HG03175 (cell line): ENCODE data around the gene SMURF2.
"Not testable (repeated sequence)": the region's sequence is repeated elsewhere in the genome, so short reads cannot be mapped to it uniquely, and the experiment has no call there.

ENCODE experiments used
- ATAC-seq: cut with Tn5 transposase; IDR thresholded peaks from one replicate; pipeline ENCODE4 v1.9.1; 2021; ENCODE audit warnings: mild to moderate bottlenecking, moderate library complexity; ENCODE audit not compliant: unreplicated experiment

Gene SMURF2

DNA sequence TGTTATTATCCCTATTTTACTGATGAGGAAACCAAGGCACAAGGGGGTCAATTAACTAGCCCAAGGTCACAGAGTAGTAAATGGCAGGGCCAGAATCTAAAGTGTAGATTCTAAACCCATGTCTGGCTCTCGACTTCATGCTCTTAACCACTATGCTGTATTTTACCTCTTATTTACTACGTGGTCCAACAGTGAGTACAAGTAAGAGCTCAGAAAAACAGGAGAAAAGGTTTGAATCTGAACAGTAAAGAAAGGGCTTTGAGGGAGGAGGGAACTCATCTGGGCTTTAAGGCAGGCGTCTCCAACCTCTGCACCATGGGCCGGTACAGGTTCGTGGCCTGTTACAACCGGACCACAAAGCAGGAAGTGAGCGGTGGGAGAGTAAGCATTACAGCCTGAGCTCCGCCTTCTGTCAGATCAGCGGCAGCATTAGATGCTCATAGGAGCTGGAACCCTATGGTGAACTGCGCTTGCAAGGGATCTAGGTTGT is 62.9 kb downstream of the SMURF2 start:
- ATAC-seq: peak; percentile 79

DNA sequence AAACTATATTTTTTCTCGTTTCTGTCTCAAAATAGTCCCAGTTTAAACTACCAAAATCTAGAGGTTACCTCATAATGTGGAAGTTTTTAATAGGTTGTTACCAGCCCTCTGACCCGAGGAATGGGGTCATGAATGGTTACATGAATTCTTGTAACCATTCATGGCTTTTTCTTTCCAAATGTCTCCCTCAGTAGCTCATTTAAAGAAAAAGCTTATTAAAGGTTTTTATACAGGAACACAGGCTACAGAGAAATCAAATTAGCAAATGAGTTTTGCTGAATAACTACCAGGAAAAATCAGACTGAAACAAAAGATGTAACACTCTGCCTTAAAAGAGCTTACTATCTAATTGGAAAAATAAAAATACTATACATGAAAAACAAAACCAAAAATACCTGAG is 63.4 kb downstream of the SMURF2 start:
- ATAC-seq: no peak

DNA sequence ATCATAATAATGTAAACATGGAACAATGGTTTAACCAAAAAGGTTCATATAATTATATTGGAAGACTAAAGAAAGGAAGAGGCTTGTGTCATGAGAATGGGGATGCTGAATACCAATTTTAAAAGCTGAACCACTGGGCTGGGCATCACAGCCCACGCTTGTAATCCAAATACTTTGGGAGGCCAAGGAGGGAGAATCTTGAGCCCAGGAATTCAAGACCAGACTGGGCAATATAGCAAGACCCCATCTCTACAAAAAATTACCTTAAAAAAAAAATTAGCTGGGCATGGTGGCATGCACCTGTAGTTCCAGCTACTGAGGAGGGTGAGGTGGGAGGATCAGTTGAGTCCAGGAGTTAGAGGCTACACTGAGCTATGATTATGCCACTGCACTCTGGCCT is 65.1 kb downstream of the SMURF2 start:
- ATAC-seq: no peak

DNA sequence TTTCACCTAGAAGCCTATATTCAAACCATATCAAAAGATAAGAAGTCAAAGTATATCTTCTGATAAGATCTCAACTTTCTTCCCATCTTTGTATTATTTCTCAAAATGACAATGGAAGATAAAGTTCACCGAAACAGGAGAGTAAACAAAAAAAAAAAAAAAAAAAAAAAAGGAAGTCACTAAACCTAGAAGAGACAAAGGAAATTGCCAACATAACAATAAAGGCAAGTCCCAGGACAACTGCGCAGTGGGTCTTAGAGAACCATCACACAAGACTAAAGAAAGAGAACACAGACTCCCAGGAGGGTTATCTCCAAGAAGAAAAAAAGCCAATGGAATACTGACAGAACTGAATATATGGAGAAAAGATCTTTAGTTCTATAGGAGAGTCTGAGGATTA is 65.7 kb downstream of the SMURF2 start:
- no peak for ATAC-seq

DNA sequence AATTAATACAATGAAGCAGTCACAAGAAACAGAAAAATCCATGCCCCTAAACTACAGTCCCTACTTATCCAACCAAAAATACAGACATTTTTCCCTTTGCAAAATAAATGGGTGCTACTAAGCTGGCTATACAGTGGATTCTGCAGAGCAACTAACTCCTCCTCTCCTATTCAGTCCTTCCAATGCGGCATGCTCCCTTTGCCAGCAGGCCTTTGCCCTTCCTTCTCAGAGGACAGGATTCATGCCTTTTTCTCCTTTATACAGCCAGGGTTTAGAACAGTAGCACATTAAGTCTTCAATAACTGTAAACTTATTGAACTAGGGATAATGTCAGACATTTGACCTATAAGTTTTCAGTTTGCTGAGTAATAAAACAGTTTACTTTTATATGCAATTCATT is 70.2 kb downstream of the SMURF2 start:
- no peak for ATAC-seq

DNA sequence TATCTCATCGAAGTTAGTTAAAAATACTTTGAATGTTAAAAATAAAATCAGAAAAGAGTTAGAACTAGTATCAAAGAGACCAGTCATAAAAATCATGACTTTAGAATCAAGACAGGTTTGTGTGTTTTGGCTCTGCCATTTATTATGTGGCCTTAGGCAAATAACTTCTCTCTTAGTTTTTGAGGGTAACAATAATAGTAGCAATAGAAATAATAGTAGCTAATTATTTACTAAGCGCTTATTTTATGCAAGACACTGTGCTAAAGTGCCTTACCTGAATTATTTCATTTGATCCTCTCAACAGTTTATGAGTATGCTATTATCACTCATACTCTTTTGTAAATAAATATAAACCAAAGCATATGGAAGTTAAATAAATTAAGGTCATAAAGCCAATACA is 77.0 kb downstream of the SMURF2 start:
- ATAC-seq: no peak

DNA sequence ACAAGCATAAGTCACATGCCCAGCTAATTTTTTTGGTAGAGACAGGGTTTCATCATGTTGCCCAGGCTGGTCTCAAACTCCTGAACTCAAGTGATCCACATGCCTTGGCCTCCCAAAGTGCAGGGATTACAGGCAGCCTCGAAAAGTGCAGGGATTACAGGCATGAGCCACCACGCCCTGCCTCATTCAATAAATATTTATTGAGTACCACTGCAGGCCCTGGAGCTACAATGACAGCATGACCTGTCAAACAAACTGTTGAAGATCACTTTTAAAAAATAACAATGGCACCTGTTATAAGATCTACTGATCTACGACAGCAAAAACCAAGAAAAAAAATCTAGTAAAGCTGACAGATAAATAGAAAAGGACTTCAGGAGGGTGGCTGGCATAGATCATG is 79.1 kb downstream of the SMURF2 start:
- no peak for ATAC-seq

DNA sequence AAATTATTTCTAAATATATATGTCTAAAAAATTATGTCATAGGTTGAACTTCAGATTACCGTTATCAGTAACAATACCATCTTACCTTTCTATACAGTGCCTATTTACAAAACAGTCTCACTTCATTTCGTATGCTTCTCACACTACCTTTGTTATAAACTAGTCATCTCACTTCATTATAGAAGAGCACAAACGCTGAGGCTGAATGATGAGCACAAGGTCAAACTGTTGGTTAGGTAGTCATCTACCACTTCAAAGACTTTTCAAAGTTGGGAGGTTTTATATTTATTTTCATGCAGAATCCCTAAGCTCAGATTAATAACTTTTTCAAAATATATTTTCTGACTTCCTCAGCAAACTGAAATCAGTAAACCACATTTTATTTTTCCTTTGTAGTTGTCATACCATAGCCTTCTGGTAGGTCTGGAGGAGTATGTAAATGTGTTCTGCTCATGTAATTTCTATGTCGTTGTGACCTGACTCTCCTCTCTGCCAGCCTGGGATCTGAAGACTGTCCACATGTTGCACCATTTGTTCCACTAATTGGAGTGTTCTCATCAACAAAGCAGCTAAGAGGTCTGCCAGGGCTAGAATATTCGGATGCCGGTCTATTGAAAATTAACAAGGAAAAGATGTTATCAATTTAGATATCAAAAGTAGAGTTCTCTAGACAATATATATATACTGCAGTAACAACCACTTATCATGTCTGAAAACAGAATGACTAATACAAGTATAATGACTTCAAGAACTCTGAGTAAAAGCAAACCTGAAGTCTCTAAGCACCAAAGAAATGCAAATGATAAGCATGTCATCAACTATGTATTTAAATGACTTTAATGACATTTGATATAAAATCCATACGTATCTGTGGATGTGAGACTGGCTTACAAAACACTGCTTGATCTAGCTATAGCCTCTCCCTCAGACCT is 81.5 kb downstream of the SMURF2 start:
- ATAC-seq: no peak

DNA sequence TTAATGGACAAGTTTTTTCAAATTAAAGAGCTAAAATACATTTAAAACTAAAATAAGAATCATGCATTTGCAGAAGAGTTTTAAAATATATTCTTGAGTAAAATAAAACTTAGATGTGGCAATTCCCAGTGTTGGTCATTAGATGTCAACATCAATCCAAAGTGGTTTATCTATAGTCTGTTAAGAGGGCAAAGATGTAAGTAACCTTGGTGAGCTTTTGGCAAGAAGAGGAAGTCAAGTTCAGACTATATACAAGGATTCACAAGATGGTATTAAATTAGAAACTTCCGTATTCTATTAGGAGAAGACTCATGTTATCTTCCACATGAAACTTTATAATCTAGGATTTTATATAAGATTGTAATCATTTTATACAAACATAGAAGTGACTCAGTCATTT is 82.2 kb downstream of the SMURF2 start:
- ATAC-seq: no peak

DNA sequence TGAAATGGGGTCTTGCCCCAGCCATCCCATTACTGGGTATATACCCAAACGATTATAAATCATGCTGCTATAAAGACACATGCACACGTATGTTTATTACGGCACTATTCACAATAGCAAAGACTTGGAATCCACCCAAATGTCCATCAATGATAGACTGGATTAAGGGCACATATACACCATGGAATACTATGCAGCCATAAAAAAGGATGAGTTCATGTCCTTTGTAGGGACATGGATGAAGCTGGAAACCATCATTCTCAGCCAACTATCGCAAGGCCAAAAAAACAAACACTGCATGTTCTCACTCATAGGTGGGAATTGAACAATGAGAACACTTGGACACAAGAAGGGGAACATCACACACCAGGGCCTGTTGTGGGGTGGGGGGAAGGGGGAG is 85.1 kb downstream of the SMURF2 start:
- not testable (repeated sequence) for ATAC-seq

DNA sequence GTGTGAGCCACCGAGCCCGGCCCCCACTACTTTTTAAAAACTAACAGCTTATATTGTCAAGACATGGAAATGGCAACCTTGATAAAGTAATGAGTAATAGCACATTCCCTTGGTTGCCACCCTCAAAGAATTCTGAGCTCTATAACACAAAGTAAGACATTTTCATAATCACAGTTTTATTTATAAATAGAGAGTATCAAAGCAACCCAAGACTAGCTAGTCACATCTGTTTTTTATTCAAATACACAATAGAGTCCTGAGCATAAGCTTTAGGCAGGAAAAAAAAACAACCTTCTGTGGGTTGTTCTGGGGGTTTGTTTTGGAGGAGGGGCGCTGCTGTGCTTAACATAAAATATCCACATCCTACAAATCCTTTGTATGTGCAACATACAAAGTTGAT is 86.7 kb downstream of the SMURF2 start:
- ATAC-seq: no peak

DNA sequence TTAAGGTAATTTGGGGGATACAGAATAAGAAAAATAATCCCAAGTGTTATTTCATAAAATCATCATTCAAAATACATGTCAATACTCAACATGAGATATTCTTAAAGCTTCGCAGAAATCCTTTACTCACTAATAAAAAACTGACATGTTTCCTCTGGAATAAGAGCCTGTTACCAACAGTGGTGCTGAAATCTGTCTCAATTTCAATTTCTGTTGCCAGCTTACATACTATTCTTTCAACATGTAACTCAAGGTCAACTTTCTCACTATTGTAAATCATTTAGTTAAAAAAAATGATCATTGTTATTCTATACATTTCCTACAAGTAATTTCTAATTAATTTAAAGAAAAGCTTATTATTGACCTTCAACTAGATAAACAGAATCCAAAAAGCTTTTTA is 87.5 kb downstream of the SMURF2 start:
- ATAC-seq: no peak

DNA sequence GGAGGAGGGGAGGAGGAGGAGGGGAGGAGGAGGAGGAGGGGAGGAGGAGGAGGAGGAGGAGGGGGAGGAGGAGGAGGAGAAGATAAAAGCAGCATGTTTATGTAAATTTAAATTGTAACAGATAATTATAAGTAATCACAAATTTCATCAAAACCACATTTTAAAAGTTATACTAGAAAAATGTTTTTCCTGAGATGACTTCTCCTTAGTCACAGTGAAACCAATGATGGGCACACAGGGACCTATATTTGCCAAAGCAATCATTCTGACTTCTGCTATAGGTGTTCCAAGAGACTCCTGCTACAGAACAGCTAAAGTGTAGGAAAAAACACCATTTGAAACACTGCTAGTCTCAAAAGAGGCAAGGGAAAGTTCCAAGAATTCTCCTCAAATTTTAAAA is 88.9 kb downstream of the SMURF2 start:
- ATAC-seq: no peak

DNA sequence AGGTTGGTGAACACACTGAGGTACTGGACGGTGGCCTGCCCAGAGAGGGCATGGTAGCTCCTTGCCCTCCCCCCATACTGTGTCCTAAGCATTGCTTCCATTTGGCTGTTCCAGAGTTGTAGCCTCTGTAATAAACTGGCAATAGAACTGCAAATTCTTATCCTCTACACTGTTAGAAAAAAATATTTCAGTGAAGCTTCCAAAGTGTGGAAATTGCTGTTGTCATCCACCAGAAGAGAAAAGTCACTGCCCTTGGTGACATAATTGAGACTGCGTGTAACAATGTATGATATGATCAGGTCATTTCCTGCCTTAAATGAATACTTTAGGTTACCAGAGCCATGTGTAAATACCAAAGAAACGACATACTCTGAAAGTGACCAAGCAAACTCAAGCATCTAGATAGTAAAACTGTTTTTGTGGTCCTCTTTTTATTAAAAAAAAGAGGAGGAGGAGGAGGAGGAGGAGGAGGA is 89.4 kb downstream of the SMURF2 start:
- ATAC-seq: no peak

DNA sequence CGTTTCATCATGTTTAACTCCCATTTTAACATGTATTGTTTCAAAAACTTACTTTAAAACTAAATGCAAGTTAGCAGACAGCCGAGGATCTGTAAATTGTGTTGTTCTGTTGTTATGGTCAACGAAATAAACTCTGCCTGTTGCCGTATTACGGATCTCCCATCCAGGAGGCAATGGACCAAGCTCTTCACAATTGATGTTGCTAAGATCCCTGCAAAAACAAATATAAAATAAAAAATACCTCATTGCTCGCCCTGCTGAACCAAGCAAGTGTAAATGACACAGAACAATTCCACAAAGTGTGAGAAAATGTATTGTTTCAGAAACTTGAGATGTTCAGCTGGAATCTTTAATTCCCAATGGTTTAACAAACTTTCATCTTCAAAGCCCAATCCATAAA is 90.4 kb downstream of the SMURF2 start:
- ATAC-seq: no peak

DNA sequence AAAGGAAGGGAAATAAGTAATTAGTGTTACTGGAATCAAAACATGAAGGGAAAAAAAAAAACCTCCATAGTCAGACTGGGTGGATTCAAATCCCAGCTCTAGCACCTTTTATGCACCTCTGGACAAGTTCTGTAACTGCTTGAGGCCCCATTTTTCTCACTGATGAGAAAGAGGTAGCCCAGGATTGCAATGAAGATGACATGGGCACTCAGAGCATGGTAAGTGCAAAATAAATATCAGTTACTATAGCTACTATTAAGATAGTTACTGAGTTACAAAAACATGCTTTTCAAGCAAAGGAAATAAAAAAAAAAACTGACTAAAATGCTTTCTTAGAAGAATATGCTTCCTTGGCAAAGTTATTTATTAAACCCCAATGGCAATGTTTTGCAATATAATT is 96.5 kb downstream of the SMURF2 start:
- no peak for ATAC-seq

DNA sequence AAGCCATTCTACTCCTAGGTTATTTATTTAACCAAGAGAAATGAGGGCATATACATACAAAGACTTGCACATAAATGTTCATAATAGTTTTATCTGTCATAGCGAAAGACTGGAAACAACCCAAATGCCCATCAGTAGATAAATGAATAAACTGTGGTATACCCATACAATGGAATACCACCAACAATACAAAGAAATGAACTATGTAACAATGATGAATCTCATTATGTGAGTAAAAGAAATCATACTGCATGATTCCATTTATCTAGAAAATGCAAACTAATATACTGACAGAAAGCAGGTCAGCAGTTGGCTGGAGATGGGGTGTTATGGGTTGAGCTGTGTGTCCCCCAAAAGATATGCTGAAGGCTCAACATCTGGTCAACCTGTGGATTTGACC is 98.0 kb downstream of the SMURF2 start:
- ATAC-seq: no peak

DNA sequence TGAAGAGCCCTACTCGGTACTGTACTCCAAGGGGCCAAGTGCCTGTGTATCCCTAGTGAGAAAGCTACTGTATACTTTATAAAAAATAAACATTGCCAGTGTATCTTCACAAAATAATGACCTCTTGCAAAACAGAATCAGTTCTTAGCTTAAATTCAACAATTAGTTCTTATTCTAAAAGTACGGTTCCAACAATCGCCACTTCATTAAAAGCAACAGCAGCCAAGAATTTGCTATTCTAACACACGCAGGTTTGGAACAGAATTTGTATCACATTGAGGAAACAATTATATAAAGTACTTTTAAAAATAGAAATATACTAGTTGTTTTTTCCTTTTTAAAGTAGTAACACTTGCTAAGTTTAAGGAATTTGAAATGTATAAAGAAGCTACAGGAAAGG is 106.8 kb downstream of the SMURF2 start:
- ATAC-seq: no peak

DNA sequence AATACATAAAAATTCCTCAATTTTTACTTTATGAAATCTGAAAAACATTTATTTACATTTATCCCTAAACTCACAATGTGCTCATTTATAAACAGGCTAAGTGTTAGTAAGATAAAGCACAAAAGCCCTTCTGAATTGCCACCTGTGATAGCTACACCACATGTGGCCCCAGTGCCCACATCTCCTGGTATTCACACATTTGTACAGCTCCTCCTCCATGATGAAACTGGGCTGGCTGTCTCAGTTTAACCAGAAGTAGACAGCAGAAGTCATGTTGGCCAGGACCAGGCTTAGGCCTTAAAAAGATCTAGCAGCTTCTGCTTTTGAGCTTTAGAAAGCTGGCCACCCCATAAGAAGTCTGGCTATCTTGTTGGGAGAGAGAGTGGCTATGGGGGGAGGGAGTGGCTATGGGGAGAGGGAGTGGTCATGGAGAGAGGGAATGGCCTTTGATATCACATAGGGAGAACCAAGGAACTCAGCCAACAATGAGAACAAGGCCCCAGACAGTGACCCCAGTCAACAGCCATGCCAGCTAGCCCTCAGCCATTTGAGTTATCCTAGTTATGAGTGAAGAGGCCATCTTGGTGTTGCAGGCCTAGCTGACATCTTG is 108.0 kb downstream of the SMURF2 start:
- no peak for ATAC-seq

DNA sequence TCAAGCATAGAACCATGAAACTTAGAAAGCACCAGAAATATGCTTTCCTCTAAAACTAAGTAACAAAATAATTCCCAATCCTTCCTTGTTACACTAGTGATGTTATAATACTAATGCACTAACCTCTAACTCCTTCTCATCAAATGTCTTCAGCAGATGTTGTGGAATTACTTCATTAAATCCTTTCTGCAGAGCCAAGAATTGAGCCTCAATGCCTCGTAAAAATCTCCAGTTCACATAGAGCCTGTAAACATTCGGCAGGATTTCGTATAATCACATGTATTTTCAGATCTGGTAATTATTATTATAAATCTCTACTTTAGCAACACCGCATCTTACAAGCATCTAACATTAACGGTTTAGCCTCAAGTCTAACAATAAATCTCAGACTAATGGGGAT is 110.6 kb downstream of the SMURF2 start:
- ATAC-seq: no peak

DNA sequence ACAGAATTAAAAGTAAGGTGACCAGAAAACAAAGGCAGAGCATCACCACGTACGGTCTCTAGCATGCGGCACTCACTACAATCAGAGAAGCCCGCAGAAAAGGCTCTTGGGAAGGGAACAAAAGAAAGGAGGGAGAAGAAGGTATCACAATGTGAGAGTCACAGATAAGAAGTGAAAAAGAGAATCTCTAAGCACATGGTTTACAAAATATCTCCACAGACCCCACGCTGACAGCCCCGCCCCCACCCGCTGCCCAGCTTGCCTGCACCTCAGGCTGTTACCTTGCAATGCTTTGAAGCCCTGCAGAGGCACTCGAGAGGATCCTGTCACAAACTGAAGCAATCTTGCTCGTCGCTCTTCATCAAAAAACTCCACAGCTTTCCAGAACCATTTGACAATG is 114.8 kb downstream of the SMURF2 start:
- ATAC-seq: no peak

DNA sequence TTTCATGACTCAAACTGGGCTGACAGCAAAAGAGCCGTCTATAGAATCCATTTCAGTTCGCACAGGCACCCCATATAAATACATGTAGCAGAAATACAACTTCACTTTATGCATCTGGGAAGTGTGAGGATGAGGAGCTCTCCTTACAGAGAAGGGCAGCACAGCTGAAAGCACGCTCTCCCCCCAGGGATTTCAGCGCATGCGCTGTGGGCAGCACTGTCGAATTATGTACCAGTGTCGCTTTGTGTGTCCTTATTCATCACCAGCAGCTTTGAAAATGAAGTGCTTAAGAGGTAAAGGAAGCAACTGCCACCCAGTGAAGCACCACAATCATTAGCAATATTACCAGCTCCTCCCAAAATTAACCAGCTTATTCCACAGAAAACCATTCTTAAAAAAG is 115.4 kb downstream of the SMURF2 start:
- ATAC-seq: no peak
